K562 (cell line): ENCODE data around the gene GORASP1. TPM values are rescaled to one million over a fixed set of nuclear protein-coding genes. Genes with fewer than 3 reads are reported as not detected.

Experiments used
- ARID3B ChIP-seq: fragments of 250-450 bp; sonication (Bioruptor Pico); IDR thresholded peaks from 2 replicates; pipeline ENCODE4 v1.4.0; 2020; ENCODE audit warnings: borderline replicate concordance
- CBFA2T3 ChIP-seq: fragments of 450-650 bp; IDR thresholded peaks from 2 replicates; pipeline ENCODE4 v1.6.1; 2017
- CBFB ChIP-seq: sonication (generic); formaldehyde crosslinking; IDR thresholded peaks from 2 replicates; pipeline ENCODE4 v1.4.0; 2020; ENCODE audit warnings: mild to moderate bottlenecking, missing genetic modification reagents
- ELF2 ChIP-seq: fragments of 250-450 bp; sonication (Bioruptor Pico); IDR thresholded peaks from 2 replicates; pipeline ENCODE4 v1.5.0; 2021; ENCODE audit warnings: mild to moderate bottlenecking
- FOXK1 ChIP-seq: sonication (generic); formaldehyde crosslinking; IDR thresholded peaks from 2 replicates; pipeline ENCODE4 v1.8.0; 2022; ENCODE audit warnings: missing genetic modification reagents, mild to moderate bottlenecking, borderline replicate concordance
- KAT7 ChIP-seq: sonication (generic); formaldehyde crosslinking; IDR thresholded peaks from 2 replicates; pipeline ENCODE4 v1.8.0; 2022; ENCODE audit warnings: missing genetic modification reagents, mild to moderate bottlenecking, borderline replicate concordance
- KDM5B ChIP-seq: fragments of 200-600 bp; sonication (generic); IDR thresholded peaks from 2 replicates; pipeline ENCODE4 v1.6.1; 2012; ENCODE audit warnings: low read depth, mild to moderate bottlenecking, moderate library complexity, low read length, control low read depth, inconsistent platforms; ENCODE audit not compliant: insufficient replicate concordance
- NCOA2 ChIP-seq, 2 experiments: fragments of 450-650 bp; IDR thresholded peaks; 2 replicates each; pipeline ENCODE4 v1.6.1; 2018; ENCODE audit warnings: mild to moderate bottlenecking in 2 of 2, moderate library complexity in 1 of 2; ENCODE audit not compliant: partially characterized antibody in 2 of 2
- PCBP2 ChIP-seq: fragments of 200-400 bp; formaldehyde crosslinking; IDR thresholded peaks from 2 replicates; pipeline ENCODE4 v1.6.1; 2018; ENCODE audit warnings: low read length, low read depth, mild to moderate bottlenecking, moderate library complexity; ENCODE audit not compliant: poor library complexity, severe bottlenecking
- SMAD1 ChIP-seq: fragments of 150-350 bp; IDR thresholded peaks from 2 replicates; pipeline ENCODE4 v1.6.1; 2014; ENCODE audit warnings: low read length, low read depth; ENCODE audit not compliant: partially characterized antibody
- SNIP1 ChIP-seq: fragments of 450-650 bp; IDR thresholded peaks from 2 replicates; pipeline ENCODE4 v1.7.1; 2017; ENCODE audit warnings: low read depth, mild to moderate bottlenecking
- STAT5A ChIP-seq: IDR thresholded peaks from 2 replicates; pipeline ENCODE4 v1.6.1; 2012; ENCODE audit warnings: low read length, inconsistent platforms, borderline replicate concordance
- U2AF2 ChIP-seq: fragments of 200-400 bp; formaldehyde crosslinking; optimal IDR thresholded peaks from 2 replicates; pipeline ENCODE3; 2017; ENCODE audit warnings: low read depth, mild to moderate bottlenecking, low read length
- ZBTB1 ChIP-seq: sonication (generic); formaldehyde crosslinking; IDR thresholded peaks from 2 replicates; pipeline ENCODE4 v1.8.1; 2023; ENCODE audit warnings: missing genetic modification reagents, low read depth, mild to moderate bottlenecking, borderline replicate concordance
- ZKSCAN1 ChIP-seq: fragments of 150-350 bp; IDR thresholded peaks from 2 replicates; pipeline ENCODE4 v1.6.1; 2016; ENCODE audit warnings: low read depth, low read length
- ZNF253 ChIP-seq: fragments of 250-450 bp; sonication (Bioruptor Pico); conservative IDR thresholded peaks from 2 replicates; pipeline ENCODE4 v1.6.1; 2021; ENCODE audit warnings: mild to moderate bottlenecking
- ZNF3 ChIP-seq: fragments of 250-450 bp; sonication (Bioruptor Pico); IDR thresholded peaks from 2 replicates; pipeline ENCODE4 v1.5.0; 2021; ENCODE audit warnings: mild to moderate bottlenecking, moderate library complexity
- ZNF57 ChIP-seq: fragments of 450-650 bp; formaldehyde crosslinking; IDR thresholded peaks from 2 replicates; pipeline ENCODE4 v1.4.0; 2020; ENCODE audit warnings: mild to moderate bottlenecking, moderate library complexity
- ZNF830 ChIP-seq: fragments of 250-450 bp; sonication (Bioruptor Pico); IDR thresholded peaks from 2 replicates; pipeline ENCODE4 v1.5.0; 2021; ENCODE audit warnings: mild to moderate bottlenecking
- polyA plus RNA-seq, 8 experiments: library from polyadenylated mRNA; depleted of rRNA in 4 of 8; stranded (reverse) in 5 of 8; unstranded in 3 of 8; fragments of >200 nt; fragmentation: Nextera tagmentation in 2 of 8; fragmentation: Illumina TruSeq in 1 of 8; extraction: Ambion mirVana in 2 of 8; extraction: Trizol in 1 of 8; gene quantifications; 2 replicates each; pipeline versions ENCODE4 v1.2.1 to v1.2.3, GENCODE V29; 2011 to 2014; ENCODE audit warnings: inconsistent platforms in 1 of 8, missing spikeins in 1 of 8
- total RNA-seq, 7 experiments: library from RNA; depleted of rRNA in 6 of 7; stranded (reverse); fragments of >200 nt in 6 of 7; fragmentation: Illumina TruSeq in 2 of 7; extraction: Trizol in 2 of 7; gene quantifications; 2 replicates each; pipeline versions ENCODE4 v1.2.1 to v1.2.3, GENCODE V29; 2011 to 2021; ENCODE audit warnings: low replicate concordance in 1 of 7
- TF ChIP-seq, protein P1 (sequence below), 2 experiments: fragments of 450-650 bp; conservative IDR thresholded peaks; 2 replicates each; pipeline ENCODE4 v1.6.1; 2017; ENCODE audit warnings: mild to moderate bottlenecking in 2 of 2, moderate library complexity in 2 of 2
- TF ChIP-seq, protein P2 (sequence below): IDR thresholded peaks from 2 replicates; pipeline ENCODE4 v1.6.1; 2016; ENCODE audit warnings: missing genetic modification characterization, missing compliant biosample characterization
- TF ChIP-seq, protein P3 (sequence below): fragments of 450-650 bp; IDR thresholded peaks from 2 replicates; pipeline ENCODE4 v1.7.0; 2016; ENCODE audit warnings: borderline replicate concordance

Gene GORASP1
- total and polyA plus RNA-seq, 9 of the 15 experiments (the other 6 are each of a cell fraction or from before 2014, with no cell fraction given): 8.4 to 87.9 (median 67.6) TPM

GRCh38 chr3:39107388-39108199 lies at the start of gene GORASP1, which contains the start of gene TTC21A (continued):
- TF ChIP-seq, protein P1, sequence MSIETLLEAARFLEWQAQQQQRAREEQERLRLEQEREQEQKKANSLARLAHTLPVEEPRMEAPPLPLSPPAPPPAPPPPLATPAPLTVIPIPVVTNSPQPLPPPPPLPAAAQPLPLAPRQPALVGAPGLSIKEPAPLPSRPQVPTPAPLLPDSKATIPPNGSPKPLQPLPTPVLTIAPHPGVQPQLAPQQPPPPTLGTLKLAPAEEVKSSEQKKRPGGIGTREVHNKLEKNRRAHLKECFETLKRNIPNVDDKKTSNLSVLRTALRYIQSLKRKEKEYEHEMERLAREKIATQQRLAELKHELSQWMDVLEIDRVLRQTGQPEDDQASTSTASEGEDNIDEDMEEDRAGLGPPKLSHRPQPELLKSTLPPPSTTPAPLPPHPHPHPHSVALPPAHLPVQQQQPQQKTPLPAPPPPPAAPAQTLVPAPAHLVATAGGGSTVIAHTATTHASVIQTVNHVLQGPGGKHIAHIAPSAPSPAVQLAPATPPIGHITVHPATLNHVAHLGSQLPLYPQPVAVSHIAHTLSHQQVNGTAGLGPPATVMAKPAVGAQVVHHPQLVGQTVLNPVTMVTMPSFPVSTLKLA (conservative IDR thresholded peaks at IDR 0.05): peak in 1 of 2 experiments; percentile 79
- TF ChIP-seq FOXK1 (CRISPR knock-in tag) (no peak), ZKSCAN1 (no peak), ARID3B (CRISPR knock-in tag) (peak; percentile 38; the same call in 1 of the 2 replicates), ZBTB1 (CRISPR knock-in tag) (no peak), CBFB (peak; percentile 32; the same call in 1 of the 2 replicates), KAT7 (CRISPR knock-in tag) (peak; percentile 71; the same call in 1 of the 2 replicates), ZNF3 (CRISPR knock-in tag) (no peak), ELF2 (CRISPR knock-in tag) (no peak), ZNF830 (CRISPR knock-in tag) (no peak), U2AF2 (no peak), CBFA2T3 (no peak), NCOA2 (IDR thresholded peaks at IDR 0.05; ENCODE audit: partially characterized antibody in 2 of 2) (no peak), ZNF57 (CRISPR knock-in tag) (0 out of 2 replicates have a peak, but pooled peaks have one; percentile 37), PCBP2 (no peak), KDM5B (peak; percentile 59), SNIP1 (no peak), SMAD1 (no peak), STAT5A (no peak), ZNF253 (CRISPR knock-in tag) (no peak)
- TF ChIP-seq, protein P2, sequence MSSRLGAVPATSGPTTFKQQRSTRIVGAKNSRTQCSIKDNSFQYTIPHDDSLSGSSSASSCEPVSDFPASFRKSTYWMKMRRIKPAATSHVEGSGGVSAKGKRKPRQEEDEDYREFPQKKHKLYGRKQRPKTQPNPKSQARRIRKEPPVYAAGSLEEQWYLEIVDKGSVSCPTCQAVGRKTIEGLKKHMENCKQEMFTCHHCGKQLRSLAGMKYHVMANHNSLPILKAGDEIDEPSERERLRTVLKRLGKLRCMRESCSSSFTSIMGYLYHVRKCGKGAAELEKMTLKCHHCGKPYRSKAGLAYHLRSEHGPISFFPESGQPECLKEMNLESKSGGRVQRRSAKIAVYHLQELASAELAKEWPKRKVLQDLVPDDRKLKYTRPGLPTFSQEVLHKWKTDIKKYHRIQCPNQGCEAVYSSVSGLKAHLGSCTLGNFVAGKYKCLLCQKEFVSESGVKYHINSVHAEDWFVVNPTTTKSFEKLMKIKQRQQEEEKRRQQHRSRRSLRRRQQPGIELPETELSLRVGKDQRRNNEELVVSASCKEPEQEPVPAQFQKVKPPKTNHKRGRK (tag): no peak
- TF ChIP-seq, protein P3, sequence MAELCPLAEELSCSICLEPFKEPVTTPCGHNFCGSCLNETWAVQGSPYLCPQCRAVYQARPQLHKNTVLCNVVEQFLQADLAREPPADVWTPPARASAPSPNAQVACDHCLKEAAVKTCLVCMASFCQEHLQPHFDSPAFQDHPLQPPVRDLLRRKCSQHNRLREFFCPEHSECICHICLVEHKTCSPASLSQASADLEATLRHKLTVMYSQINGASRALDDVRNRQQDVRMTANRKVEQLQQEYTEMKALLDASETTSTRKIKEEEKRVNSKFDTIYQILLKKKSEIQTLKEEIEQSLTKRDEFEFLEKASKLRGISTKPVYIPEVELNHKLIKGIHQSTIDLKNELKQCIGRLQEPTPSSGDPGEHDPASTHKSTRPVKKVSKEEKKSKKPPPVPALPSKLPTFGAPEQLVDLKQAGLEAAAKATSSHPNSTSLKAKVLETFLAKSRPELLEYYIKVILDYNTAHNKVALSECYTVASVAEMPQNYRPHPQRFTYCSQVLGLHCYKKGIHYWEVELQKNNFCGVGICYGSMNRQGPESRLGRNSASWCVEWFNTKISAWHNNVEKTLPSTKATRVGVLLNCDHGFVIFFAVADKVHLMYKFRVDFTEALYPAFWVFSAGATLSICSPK: no peak
